PFSK-1 (cell line): Measurements from ENCODE around the gene TSPAN16.

Experiments
- POLR2AphosphoS5 ChIP-seq: IDR thresholded peaks from 2 replicates; pipeline ENCODE4 v1.6.1; 2012; ENCODE audit warnings: low read depth, mild to moderate bottlenecking, control low read depth, low read length, moderate library complexity
- REST ChIP-seq, 2 experiments: IDR thresholded peaks; 2 replicates each; pipeline versions ENCODE4 v1.6.1 to v1.8.0; 2011 to 2012; ENCODE audit warnings: low read depth in 2 of 2, low read length in 2 of 2, control low read depth in 1 of 2, inconsistent platforms in 1 of 2, mild to moderate bottlenecking in 1 of 2, moderate library complexity in 1 of 2; ENCODE audit not compliant: insufficient read depth in 1 of 2
- SIN3A ChIP-seq: IDR thresholded peaks from 2 replicates; pipeline ENCODE4 v1.6.1; 2012; ENCODE audit warnings: mild to moderate bottlenecking, low read length, moderate library complexity, borderline replicate concordance; ENCODE audit not compliant: insufficient read depth

- no peak for TF ChIP-seq POLR2AphosphoS5
- no peak for TF ChIP-seq SIN3A
- TF ChIP-seq REST (IDR thresholded peaks at IDR 0.05; ENCODE audit: insufficient read depth in 1 of 2, low read depth in 2 of 2, low read length in 2 of 2) = no peak
Observed at GRCh38 chr19:11338569-11339253, 42.8 kb downstream of the TSPAN16 start.
